Subcutaneous abdominal adipose tissue (tissue), 5 donors: Measurements from ENCODE around the gene SPEM2.

Source experiments
- H3K27ac ChIP-seq: one replicate; pipeline ENCODE4 v1.7.0; 2013; ENCODE audit warnings: low read depth, mild to moderate bottlenecking, inconsistent platforms, low read length, moderate library complexity
- H3K27me3 ChIP-seq, 5 donors: one replicate each; pipeline ENCODE4 v1.7.0; 2013; ENCODE audit warnings: low read length in 5 of 5, inconsistent platforms in 1 of 5; ENCODE audit not compliant: control insufficient read depth in 5 of 5, insufficient read depth in 4 of 5
- H3K36me3 ChIP-seq, 5 donors: one replicate each; pipeline ENCODE4 v1.7.0; 2013; ENCODE audit warnings: low read length in 5 of 5; ENCODE audit not compliant: control insufficient read depth in 5 of 5, insufficient read depth in 5 of 5
- H3K4me1 ChIP-seq, 5 donors: one replicate each; pipeline ENCODE4 v1.7.0; 2013; ENCODE audit warnings: low read length in 5 of 5, mild to moderate bottlenecking in 3 of 5, moderate library complexity in 1 of 5; ENCODE audit not compliant: control insufficient read depth in 5 of 5, insufficient read depth in 5 of 5
- H3K4me3 ChIP-seq, 5 donors: one replicate each; pipeline ENCODE4 v1.7.0; 2013; ENCODE audit warnings: low read length in 5 of 5, low read depth in 1 of 5
- H3K9ac ChIP-seq, 5 donors: one replicate each; pipeline ENCODE4 v1.7.0; 2013; ENCODE audit warnings: low read length in 5 of 5, mild to moderate bottlenecking in 4 of 5, moderate library complexity in 3 of 5
- H3K9me3 ChIP-seq, 5 donors: one replicate each; pipeline ENCODE4 v1.7.0; 2013; ENCODE audit warnings: low read length in 5 of 5; ENCODE audit not compliant: control insufficient read depth in 5 of 5
- donor health status: healthy.
- donor health status: healthy.
- donor health status: healthy.
- donor health status: healthy.
- donor health status: healthy.

The SPEM2 gene

GRCh38 chr17:7409716-7410115 lies 15.7 kb upstream of the SPEM2 start:
- Histone ChIP-seq H3K9me3 (no peaks in the 10 kb centered on the region), H3K27me3 (no peaks in the 10 kb centered on the region), H3K9ac (no peak overlapping the region), H3K4me3 (no peak overlapping the region), H3K4me1 (peaks cover 0 to 16% (median 7%) of the 10 kb centered on the region in 5 donors), H3K27ac (no peak overlapping the region), H3K36me3 (peaks cover 0 to 19% (median 11%) of the 10 kb centered on the region in 5 donors)

GRCh38 chr17:7410634-7411426 lies 14.6 kb upstream of the SPEM2 start:
- no peak overlapping the region for H3K4me3 ChIP-seq
- peaks cover 0 to 29% (median 17%) of the 10 kb centered on the region in 5 donors for H3K36me3 ChIP-seq
- H3K27ac ChIP-seq = no peak overlapping the region

GRCh38 chr17:7411427-7411750 lies 14.0 kb upstream of the SPEM2 start:
- no peak overlapping the region for H3K27ac ChIP-seq
- H3K9me3 ChIP-seq = no peaks in the 10 kb centered on the region
- H3K9ac ChIP-seq = no peak overlapping the region
- no peaks in the 10 kb centered on the region for H3K4me1 ChIP-seq
- no peaks in the 10 kb centered on the region for H3K27me3 ChIP-seq
- no peak overlapping the region for H3K4me3 ChIP-seq
- peaks cover 0 to 30% (median 17%) of the 10 kb centered on the region in 5 donors for H3K36me3 ChIP-seq

More at GRCh38 chr17:7410634-7411426, 14.6 kb upstream of the SPEM2 start:
- Histone ChIP-seq H3K9me3 (no peaks in the 10 kb centered on the region), H3K4me1 (peaks cover 0 to 5% (median 0%) of the 10 kb centered on the region in 5 donors), H3K27me3 (no peaks in the 10 kb centered on the region), H3K9ac (no peak overlapping the region)

- H3K9me3 ChIP-seq = no peaks in the 10 kb centered on the region
- no peak overlapping the region for H3K4me3 ChIP-seq
- peaks cover 0 to 37% (median 24%) of the 10 kb centered on the region in 5 donors for H3K36me3 ChIP-seq
- H3K9ac ChIP-seq = peak overlapping the region in 1 of 5 donors; percentile 22
- no peak overlapping the region for H3K27ac ChIP-seq
- H3K27me3 ChIP-seq = peaks cover 0 to 4% (median 0%) of the 10 kb centered on the region in 5 donors
- H3K4me1 ChIP-seq = peaks cover 0 to 4% (median 0%) of the 10 kb centered on the region in 5 donors
These were observed 11.9 kb upstream of the SPEM2 start for GRCh38 chr17:7413346-7413985.

- peaks cover 0 to 15% (median 3%) of the 10 kb centered on the region in 5 donors for H3K27me3 ChIP-seq
- H3K4me3 ChIP-seq = no peak overlapping the region
- H3K4me1 ChIP-seq = peaks cover 0 to 4% (median 0%) of the 10 kb centered on the region in 5 donors
- H3K36me3 ChIP-seq = peaks cover 0 to 23% (median 11%) of the 10 kb centered on the region in 5 donors
- H3K9ac ChIP-seq = no peak overlapping the region
- H3K9me3 ChIP-seq = no peaks in the 10 kb centered on the region
- no peak overlapping the region for H3K27ac ChIP-seq
These were observed 10.6 kb upstream of the SPEM2 start for GRCh38 chr17:7414837-7415236.

- no peak overlapping the region for H3K27ac ChIP-seq
- peaks cover 0 to 4% (median 0%) of the 10 kb centered on the region in 5 donors for H3K4me1 ChIP-seq
- no peaks in the 10 kb centered on the region for H3K9me3 ChIP-seq
- H3K4me3 ChIP-seq = no peak overlapping the region
- H3K27me3 ChIP-seq = peaks cover 0 to 16% (median 5%) of the 10 kb centered on the region in 5 donors
- H3K9ac ChIP-seq = no peak overlapping the region
- H3K36me3 ChIP-seq = peaks cover 0 to 19% (median 8%) of the 10 kb centered on the region in 5 donors
These were observed 9.6 kb upstream of the SPEM2 start for GRCh38 chr17:7415784-7416183.

GRCh38 chr17:7416323-7416722 lies 9.1 kb upstream of the SPEM2 start:
- no peak overlapping the region for H3K27ac ChIP-seq
- peaks cover 0 to 19% (median 8%) of the 10 kb centered on the region in 5 donors for H3K36me3 ChIP-seq
- no peaks in the 10 kb centered on the region for H3K9me3 ChIP-seq

GRCh38 chr17:7417056-7417655 lies 8.3 kb upstream of the SPEM2 start:
- H3K27me3 ChIP-seq = peaks cover 0 to 16% (median 5%) of the 10 kb centered on the region in 5 donors
- H3K4me3 ChIP-seq = no peak overlapping the region
- H3K27ac ChIP-seq = no peak overlapping the region
- H3K9me3 ChIP-seq = no peaks in the 10 kb centered on the region
- no peak overlapping the region for H3K9ac ChIP-seq
- H3K4me1 ChIP-seq = peaks cover 0 to 4% (median 0%) of the 10 kb centered on the region in 5 donors
- peaks cover 0 to 19% (median 8%) of the 10 kb centered on the region in 5 donors for H3K36me3 ChIP-seq

More at GRCh38 chr17:7416323-7416722, 9.1 kb upstream of the SPEM2 start:
- Histone ChIP-seq H3K9ac (no peak overlapping the region), H3K4me3 (no peak overlapping the region), H3K27me3 (peaks cover 0 to 16% (median 5%) of the 10 kb centered on the region in 5 donors), H3K4me1 (peaks cover 0 to 4% (median 0%) of the 10 kb centered on the region in 5 donors)

GRCh38 chr17:7418472-7419152 lies 6.8 kb upstream of the SPEM2 start:
- no peak overlapping the region for H3K4me3 ChIP-seq
- peaks cover 0 to 19% (median 8%) of the 10 kb centered on the region in 5 donors for H3K36me3 ChIP-seq
- H3K9ac ChIP-seq = no peak overlapping the region
- no peaks in the 10 kb centered on the region for H3K9me3 ChIP-seq
- peaks cover 0 to 16% (median 5%) of the 10 kb centered on the region in 5 donors for H3K27me3 ChIP-seq
- no peak overlapping the region for H3K27ac ChIP-seq
- H3K4me1 ChIP-seq = peaks cover 0 to 4% (median 0%) of the 10 kb centered on the region in 5 donors
